GM21576 (cell line): ENCODE results near the gene FAM229A.
A peak's percentile ranks its signal among the peaks of the same experiment; 100 is the strongest.
"Not testable (repeated sequence)": the region's sequence is repeated elsewhere in the genome, so short reads cannot be mapped to it uniquely, and the experiment has no call there.

ENCODE experiments used
- ATAC-seq: cut with Tn5 transposase; IDR thresholded peaks from one replicate; pipeline ENCODE4 v1.9.1; 2021; ENCODE audit warnings: mild to moderate bottlenecking, moderate library complexity; ENCODE audit not compliant: unreplicated experiment

FAM229A gene

GRCh38 chr1:32362474-32363313 is at the start of gene FAM229A, which contains the start of gene TSSK3:
Gene FAM229A (minus strand): TSS chr1:32362485. CDS start chr1:32362091, 394 bp downstream.
Gene TSSK3 (plus strand): TSS chr1:32362539. CDS start chr1:32362702, 163 bp downstream.
- ATAC-seq: no peak

- no peak for ATAC-seq
Measured at GRCh38 chr1:32411261-32411660, 49.0 kb upstream of the FAM229A start.

GRCh38 chr1:32406629-32407111 is 44.4 kb upstream of the FAM229A start:
- no peak for ATAC-seq

- ATAC-seq: no peak
Measured at GRCh38 chr1:32405672-32406467, 43.6 kb upstream of the FAM229A start.

GRCh38 chr1:32404946-32405345 is 42.7 kb upstream of the FAM229A start:
- no peak for ATAC-seq

- no peak for ATAC-seq
Measured at GRCh38 chr1:32400876-32401631, 38.8 kb upstream of the FAM229A start.

GRCh38 chr1:32399843-32400242 is 37.6 kb upstream of the FAM229A start:
- ATAC-seq: no peak

- ATAC-seq: no peak
Measured at GRCh38 chr1:32398401-32398800, 36.1 kb upstream of the FAM229A start.

GRCh38 chr1:32396524-32396923 is 34.2 kb upstream of the FAM229A start:
- ATAC-seq: not testable (repeated sequence)

- no peak for ATAC-seq
Measured at GRCh38 chr1:32394890-32395432, 32.7 kb upstream of the FAM229A start.

GRCh38 chr1:32394141-32394889 is 32.0 kb upstream of the FAM229A start, which contains the start of gene BSDC1:
Gene BSDC1 (minus strand): TSS chr1:32394441. CDS start chr1:32394414, 27 bp downstream.
- ATAC-seq: peak; percentile 96

- peak; percentile 6 for ATAC-seq
Measured at GRCh38 chr1:32393832-32394140, 31.5 kb upstream of the FAM229A start.

- ATAC-seq: no peak
Measured at GRCh38 chr1:32393136-32393535, 30.9 kb upstream of the FAM229A start.

- ATAC-seq: no peak
Measured at GRCh38 chr1:32392325-32392724, 30.0 kb upstream of the FAM229A start.

- no peak for ATAC-seq
Measured at GRCh38 chr1:32390904-32391870, 28.9 kb upstream of the FAM229A start.

- no peak for ATAC-seq
Measured at GRCh38 chr1:32388641-32389040, 26.4 kb upstream of the FAM229A start.

- ATAC-seq: no peak
Measured at GRCh38 chr1:32386676-32387392, 24.5 kb upstream of the FAM229A start.

- ATAC-seq: no peak
Measured at GRCh38 chr1:32380057-32380456, 17.8 kb upstream of the FAM229A start.
